Adrenal gland (tissue), 5 donors: Measurements from ENCODE around the gene P2RY2.

Source experiments
- CTCF ChIP-seq, 6 experiments: fragments of 450-650 bp in 4 of 6; fragments of 200-600 bp in 2 of 6; sonication (generic) in 1 of 6; IDR thresholded peaks; 1 replicate in 5 of 6; 2 replicates in 1 of 6; pipeline versions ENCODE4 v1.5.1 to v1.8.0; 2016 to 2021; ENCODE audit warnings: antibody characterized with exemption in 6 of 6, mild to moderate bottlenecking in 2 of 6, moderate library complexity in 1 of 6
- POLR2A ChIP-seq, 2 donors: fragments of 450-650 bp; IDR thresholded peaks; one replicate each; pipeline ENCODE4 v1.6.1; 2017; ENCODE audit warnings: antibody characterized with exemption in 2 of 2, mild to moderate bottlenecking in 2 of 2, moderate library complexity in 1 of 2
- donor health status: DM: no; HTN: no; CAD: no.

DNA sequence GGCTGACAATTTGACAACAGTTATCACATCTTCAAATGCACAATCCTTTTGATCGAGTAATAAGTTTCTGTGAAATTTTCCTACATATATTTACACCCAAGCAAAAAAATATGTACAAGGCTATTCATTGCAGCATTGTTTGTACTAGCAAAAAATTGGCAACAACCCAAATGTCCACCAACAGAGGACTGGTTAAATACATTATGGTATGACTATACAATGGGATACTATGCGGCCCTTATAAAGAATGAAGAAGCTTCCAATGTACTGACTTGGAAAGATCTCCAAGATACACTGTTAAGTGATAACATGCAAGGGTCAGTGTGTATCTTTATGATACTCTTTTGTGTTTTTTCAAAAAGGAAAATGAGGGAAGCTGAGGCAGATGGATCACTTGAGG is 8.2 kb upstream of the P2RY2 start:
- TF ChIP-seq CTCF (IDR thresholded peaks at IDR 0.05) (no peak), POLR2A (IDR thresholded peaks at IDR 0.05) (no peak)
